Esophagus muscularis mucosa (tissue), 3 donors: ENCODE data around the gene HERC4.

Source experiments
- EP300 ChIP-seq: sonication (generic); formaldehyde crosslinking; IDR thresholded peaks from one replicate; pipeline ENCODE4 v1.6.1; 2017; ENCODE audit warnings: antibody characterized with exemption
- TF ChIP-seq, protein P1 (sequence below), 3 experiments: fragments of 200-600 bp in 2 of 3; fragments of 450-650 bp in 1 of 3; sonication (generic) in 2 of 3; IDR thresholded peaks; one replicate each; pipeline ENCODE4 v1.5.1; 2017 to 2019; ENCODE audit warnings: antibody characterized with exemption in 3 of 3, mild to moderate bottlenecking in 2 of 3, moderate library complexity in 1 of 3

DNA sequence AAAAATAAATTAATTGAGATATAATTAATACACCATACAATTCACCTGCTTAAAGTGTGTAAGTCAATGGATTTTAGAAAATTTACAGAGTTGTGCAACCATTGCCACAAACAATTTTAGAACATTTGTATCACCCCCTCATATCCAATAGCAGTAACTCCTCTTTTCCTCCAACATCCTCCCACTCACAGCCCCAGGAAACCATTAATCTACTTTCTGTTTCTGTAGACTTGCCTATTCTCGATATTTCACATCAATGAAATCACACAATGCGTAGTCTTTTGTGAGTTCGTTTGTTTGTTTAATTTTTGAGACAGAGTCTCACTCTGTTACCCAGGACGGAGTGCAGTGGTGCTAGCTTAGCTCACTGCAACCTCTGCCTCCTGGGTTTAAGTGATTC, 13.7 kb upstream of the HERC4 start:
- TF ChIP-seq, protein P1, sequence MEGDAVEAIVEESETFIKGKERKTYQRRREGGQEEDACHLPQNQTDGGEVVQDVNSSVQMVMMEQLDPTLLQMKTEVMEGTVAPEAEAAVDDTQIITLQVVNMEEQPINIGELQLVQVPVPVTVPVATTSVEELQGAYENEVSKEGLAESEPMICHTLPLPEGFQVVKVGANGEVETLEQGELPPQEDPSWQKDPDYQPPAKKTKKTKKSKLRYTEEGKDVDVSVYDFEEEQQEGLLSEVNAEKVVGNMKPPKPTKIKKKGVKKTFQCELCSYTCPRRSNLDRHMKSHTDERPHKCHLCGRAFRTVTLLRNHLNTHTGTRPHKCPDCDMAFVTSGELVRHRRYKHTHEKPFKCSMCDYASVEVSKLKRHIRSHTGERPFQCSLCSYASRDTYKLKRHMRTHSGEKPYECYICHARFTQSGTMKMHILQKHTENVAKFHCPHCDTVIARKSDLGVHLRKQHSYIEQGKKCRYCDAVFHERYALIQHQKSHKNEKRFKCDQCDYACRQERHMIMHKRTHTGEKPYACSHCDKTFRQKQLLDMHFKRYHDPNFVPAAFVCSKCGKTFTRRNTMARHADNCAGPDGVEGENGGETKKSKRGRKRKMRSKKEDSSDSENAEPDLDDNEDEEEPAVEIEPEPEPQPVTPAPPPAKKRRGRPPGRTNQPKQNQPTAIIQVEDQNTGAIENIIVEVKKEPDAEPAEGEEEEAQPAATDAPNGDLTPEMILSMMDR (IDR thresholded peaks at IDR 0.05) = no peak
- TF ChIP-seq EP300 = no peak
